Tibial nerve (tissue), 4 donors: ENCODE data around the gene PDZD2. TPM values are rescaled to one million over a fixed set of nuclear protein-coding genes. Genes with fewer than 3 reads are reported as not detected.

Experiments
- DNase-seq, 2 donors: peaks; one replicate each; pipeline ENCODE4 v3.0.0-alpha.2; 2019; ENCODE audit warnings: low spot score in 2 of 2
- H3K27ac ChIP-seq, 4 donors: fragments of 200-600 bp; sonication (generic) in 3 of 4; one replicate each; pipeline ENCODE4 v1.5.1; 2017 to 2019; ENCODE audit warnings: mild to moderate bottlenecking in 1 of 4
- H3K27me3 ChIP-seq, 2 donors: fragments of 200-600 bp; sonication (generic) in 1 of 2; one replicate each; pipeline versions ENCODE4 v1.5.1 to v1.6.0; 2017 to 2019
- H3K36me3 ChIP-seq, 3 donors: fragments of 200-600 bp; sonication (generic); one replicate each; pipeline ENCODE4 v1.5.1; 2018 to 2019
- H3K4me1 ChIP-seq, 4 donors: fragments of 200-600 bp; sonication (generic) in 3 of 4; one replicate each; pipeline ENCODE4 v1.5.1; 2017 to 2019
- H3K4me3 ChIP-seq, 4 donors: fragments of 200-600 bp; sonication (generic) in 3 of 4; one replicate each; pipeline ENCODE4 v1.5.1; 2017 to 2019; ENCODE audit warnings: mild to moderate bottlenecking in 1 of 4, moderate library complexity in 1 of 4
- H3K9me3 ChIP-seq, 4 donors: fragments of 200-600 bp; sonication (generic) in 3 of 4; one replicate each; pipeline ENCODE4 v1.5.1; 2017 to 2019
- CTCF ChIP-seq, 5 experiments: fragments of 200-600 bp in 3 of 5; fragments of 450-650 bp in 2 of 5; sonication (generic) in 3 of 5; IDR thresholded peaks; one replicate each; pipeline ENCODE4 v1.5.1; 2016 to 2019; ENCODE audit warnings: antibody characterized with exemption in 5 of 5, mild to moderate bottlenecking in 3 of 5, moderate library complexity in 2 of 5
- EP300 ChIP-seq, 2 donors: sonication (generic); formaldehyde crosslinking; IDR thresholded peaks; one replicate each; pipeline ENCODE4 v1.6.1; 2017; ENCODE audit warnings: antibody characterized with exemption in 2 of 2, mild to moderate bottlenecking in 1 of 2
- POLR2A ChIP-seq, 2 donors: fragments of 450-650 bp; IDR thresholded peaks; one replicate each; pipeline ENCODE4 v1.6.1; 2017; ENCODE audit warnings: antibody characterized with exemption in 2 of 2, mild to moderate bottlenecking in 2 of 2, moderate library complexity in 2 of 2
- WGBS, 2 donors: methylation state at CpG; one replicate each; pipeline ENCODE4 v1.1.5; 2018; 5-methylcytosine and 5-hydroxymethylcytosine counted together
- total RNA-seq, 4 donors: library from RNA; depleted of rRNA; stranded (reverse); fragments of >200 nt; gene quantifications; one replicate each; pipeline ENCODE4 v1.1.0, GENCODE V29; 2016

PDZD2 gene
- total RNA-seq, 4 donors from 2014 or later: 102 to 153 (median 117) TPM

GRCh38 chr5:32135086-32135485 lies 496.2 kb downstream of the PDZD2 start:
- H3K36me3 ChIP-seq: peaks cover 0 to 46% (median 5%) of the 10 kb centered on the region in 3 donors
- TF ChIP-seq EP300 (IDR thresholded peaks at IDR 0.05): no peak
- no peak for TF ChIP-seq POLR2A (IDR thresholded peaks at IDR 0.05)
- no peak for TF ChIP-seq CTCF (IDR thresholded peaks at IDR 0.05)
- no peak overlapping the region for H3K27ac ChIP-seq
- WGBS, 2 donors: 96 to 97% methylated on average over 1 of the region's 1 CpG
- no peak overlapping the region for H3K4me3 ChIP-seq
- DNase-seq: no peak
- H3K9me3 ChIP-seq: no peaks in the 10 kb centered on the region
- no peaks in the 10 kb centered on the region for H3K27me3 ChIP-seq
- peaks cover 0 to 51% (median 0%) of the 10 kb centered on the region in 4 donors for H3K4me1 ChIP-seq

- 75 to 80% methylated on average over 7 of the region's 7 CpGs for WGBS, 2 donors
- no peak overlapping the region for H3K4me3 ChIP-seq
- no peak overlapping the region for H3K27ac ChIP-seq
- TF ChIP-seq EP300 (IDR thresholded peaks at IDR 0.05): no peak
- TF ChIP-seq CTCF (IDR thresholded peaks at IDR 0.05): no peak
- no peak for TF ChIP-seq POLR2A (IDR thresholded peaks at IDR 0.05)
- H3K9me3 ChIP-seq: no peaks in the 10 kb centered on the region
- peaks cover 0 to 41% (median 0%) of the 10 kb centered on the region in 4 donors for H3K4me1 ChIP-seq
- peaks cover 0 to 46% (median 5%) of the 10 kb centered on the region in 3 donors for H3K36me3 ChIP-seq
- DNase-seq: no peak
- H3K27me3 ChIP-seq: no peaks in the 10 kb centered on the region
These were observed 497.4 kb downstream of the PDZD2 start for GRCh38 chr5:32136342-32136741.

- no peak for TF ChIP-seq POLR2A (IDR thresholded peaks at IDR 0.05)
- no peak for TF ChIP-seq CTCF (IDR thresholded peaks at IDR 0.05)
- TF ChIP-seq EP300 (IDR thresholded peaks at IDR 0.05): no peak
- H3K36me3 ChIP-seq: peaks cover 0 to 47% (median 5%) of the 10 kb centered on the region in 3 donors
- DNase-seq: no peak
- H3K9me3 ChIP-seq: no peaks in the 10 kb centered on the region
- no peak overlapping the region for H3K4me3 ChIP-seq
- no peaks in the 10 kb centered on the region for H3K27me3 ChIP-seq
- H3K27ac ChIP-seq: no peak overlapping the region
- WGBS, 2 donors: 73% methylated on average over 7 of the region's 7 CpGs
- peaks cover 0 to 25% (median under 1%) of the 10 kb centered on the region in 4 donors for H3K4me1 ChIP-seq
These were observed 500.0 kb downstream of the PDZD2 start for GRCh38 chr5:32138839-32139493.

- DNase-seq: no peak
- H3K36me3 ChIP-seq: peaks cover 0 to 17% (median 0%) of the 10 kb centered on the region in 3 donors
- H3K27me3 ChIP-seq: no peaks in the 10 kb centered on the region
- H3K27ac ChIP-seq: no peak overlapping the region
- TF ChIP-seq POLR2A (IDR thresholded peaks at IDR 0.05) (no peak), EP300 (IDR thresholded peaks at IDR 0.05) (no peak), CTCF (IDR thresholded peaks at IDR 0.05) (no peak)
- WGBS, 2 donors: 77 to 80% methylated on average over 6 of the region's 6 CpGs
- H3K4me3 ChIP-seq: no peak overlapping the region
- no peaks in the 10 kb centered on the region for H3K9me3 ChIP-seq
- peaks cover 0 to 60% (median 24%) of the 10 kb centered on the region in 4 donors for H3K4me1 ChIP-seq
These were observed 504.9 kb downstream of the PDZD2 start for GRCh38 chr5:32143617-32144377.
